Ascending aorta (tissue), 2 donors: ENCODE results near the gene AFF3. TPM values are rescaled to one million over a fixed set of nuclear protein-coding genes. Genes with fewer than 3 reads are reported as not detected.

Experiments
- DNase-seq, 2 donors: peaks; one replicate each; pipeline ENCODE4 v3.0.0-alpha.2; 2019; ENCODE audit warnings: low spot score in 2 of 2
- H3K27ac ChIP-seq, 2 donors: fragments of 200-600 bp; sonication (generic); one replicate each; pipeline ENCODE4 v1.5.1; 2016 to 2017; ENCODE audit warnings: mild to moderate bottlenecking in 1 of 2
- H3K27me3 ChIP-seq: fragments of 200-600 bp; sonication (generic); one replicate; pipeline ENCODE4 v1.5.1; 2017
- H3K36me3 ChIP-seq, 2 donors: fragments of 200-600 bp; sonication (generic); one replicate each; pipeline ENCODE4 v1.5.1; 2016
- H3K4me1 ChIP-seq, 2 donors: fragments of 200-600 bp; sonication (generic); one replicate each; pipeline ENCODE4 v1.5.1; 2016 to 2017; ENCODE audit warnings: mild to moderate bottlenecking in 1 of 2
- H3K4me3 ChIP-seq, 2 donors: fragments of 200-600 bp; sonication (generic); one replicate each; pipeline ENCODE4 v1.5.1; 2016 to 2017; ENCODE audit warnings: mild to moderate bottlenecking in 1 of 2
- H3K9me3 ChIP-seq, 2 donors: fragments of 200-600 bp; sonication (generic); one replicate each; pipeline ENCODE4 v1.5.1; 2016
- intact Hi-C: fragments of 100-400 bp; cut with DNase I; formaldehyde crosslinking; loops from one replicate; pipeline ENCODE4 v1.15.1; 2023
- total RNA-seq: library from RNA; depleted of rRNA; stranded (reverse); fragments of >200 nt; gene quantifications from one replicate; pipeline ENCODE4 v1.1.0, GENCODE V29; 2016
- TF ChIP-seq, protein P1 (sequence below), 3 experiments: fragments of 200-600 bp in 2 of 3; fragments of 450-650 bp in 1 of 3; sonication (generic) in 2 of 3; IDR thresholded peaks; one replicate each; pipeline ENCODE4 v1.5.1; 2016 to 2019; ENCODE audit warnings: antibody characterized with exemption in 3 of 3, mild to moderate bottlenecking in 1 of 3, moderate library complexity in 1 of 3

AFF3 gene
- total RNA-seq, 1 donor from 2014 or later, result 7.1 TPM

DNA sequence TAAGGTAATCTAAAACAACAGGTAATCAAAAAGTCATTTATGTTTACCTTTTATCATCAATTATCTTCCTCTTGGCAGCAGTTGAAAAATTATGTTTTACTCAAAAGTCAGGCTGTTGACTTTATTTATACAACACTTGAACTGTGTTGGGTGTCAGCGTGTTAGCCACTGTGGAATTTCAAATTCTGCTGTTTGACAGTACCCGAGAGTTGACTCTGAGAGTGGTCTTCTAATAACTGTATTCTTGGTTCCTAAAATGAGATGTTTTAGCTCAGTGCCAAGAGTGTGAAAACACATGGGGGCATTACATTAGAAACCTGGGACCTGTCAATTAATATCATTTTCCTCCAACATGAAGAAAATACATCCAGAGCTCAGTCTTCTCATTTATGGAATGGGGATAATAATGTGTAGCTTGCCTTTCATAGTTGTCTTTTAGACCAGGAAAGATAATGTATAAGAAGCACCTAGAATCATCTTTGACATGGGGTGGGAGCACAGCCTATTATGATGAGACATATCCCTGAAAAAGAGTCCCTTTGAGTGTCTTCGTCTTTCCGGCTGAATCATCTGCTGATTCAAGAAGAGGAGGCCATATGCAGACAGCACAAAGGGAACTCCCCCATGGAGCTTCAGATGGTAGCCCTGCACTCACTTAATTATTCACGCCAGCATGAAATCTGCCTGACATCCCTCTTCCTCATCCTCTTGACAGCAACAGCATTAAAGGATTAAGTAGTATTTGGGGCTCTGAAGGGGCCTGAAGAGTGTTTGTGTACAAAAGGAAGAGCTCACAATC is 89.1 kb downstream of the AFF3 start:
- Histone ChIP-seq H3K9me3 (no peaks in the 10 kb centered on the region), H3K4me3 (no peak overlapping the region), H3K27me3 (no peaks in the 10 kb centered on the region), H3K36me3 (no peaks in the 10 kb centered on the region), H3K4me1 (no peaks in the 10 kb centered on the region), H3K27ac (no peak overlapping the region)
- intact Hi-C loops, result no loop called here
- DNase-seq, result no peak
- TF ChIP-seq, protein P1, sequence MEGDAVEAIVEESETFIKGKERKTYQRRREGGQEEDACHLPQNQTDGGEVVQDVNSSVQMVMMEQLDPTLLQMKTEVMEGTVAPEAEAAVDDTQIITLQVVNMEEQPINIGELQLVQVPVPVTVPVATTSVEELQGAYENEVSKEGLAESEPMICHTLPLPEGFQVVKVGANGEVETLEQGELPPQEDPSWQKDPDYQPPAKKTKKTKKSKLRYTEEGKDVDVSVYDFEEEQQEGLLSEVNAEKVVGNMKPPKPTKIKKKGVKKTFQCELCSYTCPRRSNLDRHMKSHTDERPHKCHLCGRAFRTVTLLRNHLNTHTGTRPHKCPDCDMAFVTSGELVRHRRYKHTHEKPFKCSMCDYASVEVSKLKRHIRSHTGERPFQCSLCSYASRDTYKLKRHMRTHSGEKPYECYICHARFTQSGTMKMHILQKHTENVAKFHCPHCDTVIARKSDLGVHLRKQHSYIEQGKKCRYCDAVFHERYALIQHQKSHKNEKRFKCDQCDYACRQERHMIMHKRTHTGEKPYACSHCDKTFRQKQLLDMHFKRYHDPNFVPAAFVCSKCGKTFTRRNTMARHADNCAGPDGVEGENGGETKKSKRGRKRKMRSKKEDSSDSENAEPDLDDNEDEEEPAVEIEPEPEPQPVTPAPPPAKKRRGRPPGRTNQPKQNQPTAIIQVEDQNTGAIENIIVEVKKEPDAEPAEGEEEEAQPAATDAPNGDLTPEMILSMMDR (IDR thresholded peaks at IDR 0.05), result no peak

GRCh38 chr2:100052650-100053049 is 89.7 kb downstream of the AFF3 start:
- intact Hi-C loops, result no loop called here
- TF ChIP-seq, protein P1 (IDR thresholded peaks at IDR 0.05), result no peak
- Histone ChIP-seq H3K4me1 (no peaks in the 10 kb centered on the region), H3K27ac (no peak overlapping the region), H3K27me3 (no peaks in the 10 kb centered on the region), H3K4me3 (no peak overlapping the region), H3K9me3 (no peaks in the 10 kb centered on the region), H3K36me3 (no peaks in the 10 kb centered on the region)
- no peak for DNase-seq

GRCh38 chr2:100051253-100051652 is 91.1 kb downstream of the AFF3 start:
- H3K4me3 ChIP-seq, result no peak overlapping the region
- H3K27ac ChIP-seq, result no peak overlapping the region
- H3K36me3 ChIP-seq, result no peaks in the 10 kb centered on the region
- no peak for DNase-seq
- TF ChIP-seq, protein P1 (IDR thresholded peaks at IDR 0.05), result no peak
- H3K4me1 ChIP-seq, result no peaks in the 10 kb centered on the region
- intact Hi-C loops, result no loop called here
- H3K27me3 ChIP-seq, result no peaks in the 10 kb centered on the region
- H3K9me3 ChIP-seq, result no peaks in the 10 kb centered on the region

DNA sequence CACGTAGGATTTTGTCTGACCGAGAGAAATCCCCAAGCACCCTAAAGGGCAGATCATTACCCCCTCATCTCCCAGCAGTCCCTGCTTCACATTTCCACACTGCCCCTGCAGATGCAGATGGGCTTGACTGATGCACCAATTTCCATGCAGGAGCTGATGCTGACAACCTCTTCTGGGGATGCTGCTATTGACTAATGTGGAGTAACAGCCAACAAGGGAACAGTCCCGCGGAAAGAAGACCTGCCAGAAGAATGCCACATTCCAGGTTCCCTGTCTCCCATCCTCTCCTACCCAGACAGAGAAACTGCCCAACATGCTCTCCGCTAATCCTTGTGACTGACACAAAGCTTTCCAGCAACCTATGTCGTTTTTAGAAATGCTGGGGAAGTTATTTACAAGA is 91.7 kb downstream of the AFF3 start:
- TF ChIP-seq, protein P1 (IDR thresholded peaks at IDR 0.05), result no peak

DNA sequence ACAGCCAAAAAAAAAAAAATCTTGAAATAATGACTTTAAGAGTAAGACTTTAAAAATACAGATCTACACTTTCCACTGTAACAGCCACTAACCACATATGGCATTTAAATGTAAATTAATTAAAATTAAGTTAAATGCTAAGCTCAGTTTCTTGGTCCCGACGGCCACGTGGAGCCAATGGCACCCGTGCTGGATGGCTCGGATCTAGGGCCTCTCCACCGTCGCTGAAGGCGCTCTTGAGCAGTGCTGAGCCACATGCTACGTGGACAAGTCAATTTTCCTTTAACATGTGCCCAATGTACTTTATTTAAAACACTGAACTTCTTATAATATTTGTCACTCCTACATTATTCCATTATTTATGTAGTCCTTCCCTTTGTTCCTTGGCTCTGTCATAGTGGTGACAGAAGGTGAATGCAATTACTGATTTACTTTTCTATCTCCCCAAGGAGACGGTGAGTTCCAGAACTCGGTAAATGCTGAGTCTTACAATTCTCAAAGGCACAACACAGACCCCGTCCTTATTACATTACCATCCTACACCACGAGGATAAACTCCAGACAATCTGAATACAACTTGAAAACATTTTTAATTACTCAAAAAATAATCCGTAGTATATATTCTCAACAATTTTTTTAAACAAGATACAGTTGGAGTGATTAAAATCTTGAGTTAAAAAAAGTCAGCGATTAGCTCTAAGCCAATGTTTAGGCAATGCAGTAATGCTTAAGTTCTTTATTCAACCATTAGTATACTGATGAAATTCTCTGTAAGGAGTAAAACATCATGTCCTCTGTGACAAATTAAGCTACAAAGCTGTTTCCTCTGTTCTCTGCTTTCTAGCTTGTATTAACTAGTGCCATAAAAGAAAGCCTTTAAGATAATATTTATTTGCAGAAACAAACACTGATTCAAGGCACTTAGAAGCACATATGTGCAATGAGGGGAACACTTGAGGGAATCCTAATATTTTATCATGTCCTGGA is 95.1 kb downstream of the AFF3 start:
- DNase-seq, result no peak
- TF ChIP-seq, protein P1 (IDR thresholded peaks at IDR 0.05), result no peak
- H3K27ac ChIP-seq, result no peak overlapping the region
- H3K4me1 ChIP-seq, result no peaks in the 10 kb centered on the region
- no peaks in the 10 kb centered on the region for H3K9me3 ChIP-seq
- intact Hi-C loops, result no loop called here
- H3K4me3 ChIP-seq, result no peak overlapping the region
- no peaks in the 10 kb centered on the region for H3K36me3 ChIP-seq
- H3K27me3 ChIP-seq, result no peaks in the 10 kb centered on the region

More for the DNA sequence above, 91.7 kb downstream of the AFF3 start:
- Histone ChIP-seq H3K27me3 (no peaks in the 10 kb centered on the region), H3K4me1 (no peaks in the 10 kb centered on the region), H3K27ac (no peak overlapping the region), H3K4me3 (no peak overlapping the region), H3K9me3 (no peaks in the 10 kb centered on the region), H3K36me3 (no peaks in the 10 kb centered on the region)
- intact Hi-C loops, result no loop called here
- no peak for DNase-seq
